Measurements from ENCODE around the gene MAPRE3. TPM values are rescaled to one million over a fixed set of nuclear protein-coding genes. Genes with fewer than 3 reads are reported as not detected.

MAPRE3 gene
- total RNA-seq, 4 donors from 2014 or later: 11.5 to 24.2 (median 12.3) TPM

DNA sequence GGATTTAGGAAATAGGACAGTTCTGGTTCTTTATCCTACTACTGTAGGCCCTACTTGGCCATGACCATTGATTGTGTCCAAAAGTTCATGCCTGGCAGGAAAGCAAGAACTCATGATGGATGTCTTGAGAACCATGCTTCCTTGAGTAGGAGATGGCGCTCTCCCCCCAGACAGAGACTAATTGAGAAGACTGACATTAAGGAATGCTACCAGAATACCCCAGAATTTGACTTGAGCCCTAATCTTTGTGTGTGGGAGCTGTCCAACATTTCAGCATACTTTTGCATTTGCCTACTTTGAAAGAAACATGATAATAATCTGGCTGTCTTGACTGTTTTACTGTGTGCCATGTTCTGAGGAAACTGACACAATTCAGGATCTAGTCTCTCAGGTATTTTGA, 23.3 kb downstream of the MAPRE3 start:
- TF ChIP-seq, protein P1, sequence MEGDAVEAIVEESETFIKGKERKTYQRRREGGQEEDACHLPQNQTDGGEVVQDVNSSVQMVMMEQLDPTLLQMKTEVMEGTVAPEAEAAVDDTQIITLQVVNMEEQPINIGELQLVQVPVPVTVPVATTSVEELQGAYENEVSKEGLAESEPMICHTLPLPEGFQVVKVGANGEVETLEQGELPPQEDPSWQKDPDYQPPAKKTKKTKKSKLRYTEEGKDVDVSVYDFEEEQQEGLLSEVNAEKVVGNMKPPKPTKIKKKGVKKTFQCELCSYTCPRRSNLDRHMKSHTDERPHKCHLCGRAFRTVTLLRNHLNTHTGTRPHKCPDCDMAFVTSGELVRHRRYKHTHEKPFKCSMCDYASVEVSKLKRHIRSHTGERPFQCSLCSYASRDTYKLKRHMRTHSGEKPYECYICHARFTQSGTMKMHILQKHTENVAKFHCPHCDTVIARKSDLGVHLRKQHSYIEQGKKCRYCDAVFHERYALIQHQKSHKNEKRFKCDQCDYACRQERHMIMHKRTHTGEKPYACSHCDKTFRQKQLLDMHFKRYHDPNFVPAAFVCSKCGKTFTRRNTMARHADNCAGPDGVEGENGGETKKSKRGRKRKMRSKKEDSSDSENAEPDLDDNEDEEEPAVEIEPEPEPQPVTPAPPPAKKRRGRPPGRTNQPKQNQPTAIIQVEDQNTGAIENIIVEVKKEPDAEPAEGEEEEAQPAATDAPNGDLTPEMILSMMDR (IDR thresholded peaks at IDR 0.05): no peak
- ATAC-seq (ENCODE audit: low FRiP score) (no peak), DNase-seq (ENCODE audit: low spot score) (no peak)

DNA sequence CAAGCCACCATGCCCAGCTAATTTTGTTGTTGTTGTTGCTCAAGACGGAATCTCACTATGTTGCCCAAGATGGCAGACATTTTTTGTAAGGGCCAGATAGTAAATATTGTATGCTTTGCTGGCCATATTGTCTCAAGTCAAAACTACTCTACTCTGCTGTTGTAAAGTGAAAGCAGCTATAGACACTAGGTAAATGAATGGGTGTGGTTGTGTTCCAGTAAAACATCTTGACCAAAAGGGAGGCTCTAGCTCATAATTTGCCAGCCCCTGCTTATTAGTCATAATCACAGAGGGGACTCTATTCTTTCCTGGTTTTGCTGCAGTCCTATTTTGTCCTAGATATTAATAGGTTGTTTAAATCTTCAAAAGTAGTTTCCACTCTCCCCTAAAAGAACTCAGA, 24.5 kb downstream of the MAPRE3 start:
- TF ChIP-seq, protein P1 (IDR thresholded peaks at IDR 0.05): no peak
- no peak for ATAC-seq (ENCODE audit: low FRiP score)
- DNase-seq (ENCODE audit: low spot score): no peak

DNA sequence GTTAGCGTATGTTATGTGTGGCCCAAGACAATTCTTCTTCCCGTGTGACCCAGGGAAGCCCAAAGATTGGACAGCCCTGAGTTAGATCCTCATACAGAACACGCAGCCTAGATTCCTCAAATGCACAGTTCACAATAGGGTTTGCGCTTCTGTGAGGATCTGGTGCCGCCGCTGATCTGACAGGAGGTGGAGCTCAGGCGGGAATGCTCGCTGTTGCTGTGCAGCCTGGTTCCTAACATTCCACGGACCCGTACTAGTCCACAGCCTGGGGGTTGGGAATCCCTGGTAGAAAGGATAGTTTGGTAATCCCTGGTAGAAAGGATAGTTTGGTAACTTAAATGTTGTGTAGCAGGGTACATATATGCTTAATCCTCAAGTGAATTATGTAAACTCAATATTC, 27.0 kb downstream of the MAPRE3 start:
- no peak for ATAC-seq (ENCODE audit: low FRiP score)

DNA sequence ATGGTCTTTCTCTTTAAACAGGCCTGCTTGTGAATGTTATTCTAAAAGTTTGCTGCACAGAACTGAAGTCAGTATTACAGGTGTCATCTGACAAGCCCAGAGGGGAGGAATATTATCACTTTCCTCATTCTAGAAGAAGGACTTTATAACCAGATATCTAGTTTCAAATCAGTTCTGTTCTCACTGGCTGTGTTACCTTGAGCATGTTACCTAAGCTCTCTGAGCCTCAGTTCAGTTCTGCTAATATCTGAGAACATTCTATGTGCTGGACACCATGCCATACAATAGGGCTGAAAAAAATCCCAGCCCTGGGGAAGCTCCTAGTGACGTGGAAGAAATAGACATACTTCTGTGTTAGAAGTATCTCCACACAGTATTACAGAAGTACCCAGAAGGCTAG, 27.9 kb downstream of the MAPRE3 start:
- DNase-seq (ENCODE audit: low spot score) (no peak), ATAC-seq (ENCODE audit: low FRiP score) (no peak)
- TF ChIP-seq, protein P1 (IDR thresholded peaks at IDR 0.05): no peak

More for the DNA sequence above, 27.0 kb downstream of the MAPRE3 start:
- no peak for DNase-seq (ENCODE audit: low spot score)
- TF ChIP-seq, protein P1 (IDR thresholded peaks at IDR 0.05): no peak

DNA sequence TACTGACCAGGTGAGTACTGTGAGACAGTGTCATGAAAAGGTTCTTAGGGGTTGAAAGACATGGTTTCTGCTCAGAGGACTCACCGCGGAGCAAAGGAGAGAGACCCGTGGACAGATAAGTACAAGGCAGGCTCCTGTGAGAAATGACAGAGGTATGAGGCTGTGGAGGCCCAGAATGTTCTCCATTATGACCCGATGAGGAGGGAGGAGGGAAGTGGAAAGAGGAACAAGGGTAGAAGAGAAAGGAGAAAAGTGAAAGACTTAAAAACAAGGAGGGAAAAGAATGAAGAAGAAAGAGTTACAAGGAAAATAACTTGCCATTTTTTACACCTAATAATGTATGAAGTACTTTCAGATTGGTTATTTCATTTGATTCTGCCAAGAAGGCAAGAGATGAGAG, 29.8 kb downstream of the MAPRE3 start:
- TF ChIP-seq, protein P1 (IDR thresholded peaks at IDR 0.05): no peak
- DNase-seq (ENCODE audit: low spot score): no peak
- no peak for ATAC-seq (ENCODE audit: low FRiP score)

DNA sequence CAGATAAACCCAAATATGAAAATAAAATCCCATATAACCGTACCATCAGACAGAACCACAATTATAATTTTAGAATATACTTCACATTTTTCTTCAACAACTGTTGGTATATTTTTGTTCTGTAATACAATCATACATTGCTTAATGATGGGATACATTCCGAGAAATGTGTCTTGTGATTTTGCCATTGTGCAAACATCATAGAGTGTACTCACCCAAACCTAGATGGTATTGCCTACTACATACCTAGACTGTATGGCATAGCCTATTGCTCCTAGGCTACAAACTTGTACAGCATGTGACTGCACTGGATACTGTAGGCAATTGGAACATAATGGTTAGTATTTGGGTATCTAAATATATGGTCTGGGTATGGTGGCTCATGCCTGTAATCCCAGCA, 30.6 kb downstream of the MAPRE3 start:
- TF ChIP-seq, protein P1 (IDR thresholded peaks at IDR 0.05): no peak
- no peak for ATAC-seq (ENCODE audit: low FRiP score)
- no peak for DNase-seq (ENCODE audit: low spot score)

DNA sequence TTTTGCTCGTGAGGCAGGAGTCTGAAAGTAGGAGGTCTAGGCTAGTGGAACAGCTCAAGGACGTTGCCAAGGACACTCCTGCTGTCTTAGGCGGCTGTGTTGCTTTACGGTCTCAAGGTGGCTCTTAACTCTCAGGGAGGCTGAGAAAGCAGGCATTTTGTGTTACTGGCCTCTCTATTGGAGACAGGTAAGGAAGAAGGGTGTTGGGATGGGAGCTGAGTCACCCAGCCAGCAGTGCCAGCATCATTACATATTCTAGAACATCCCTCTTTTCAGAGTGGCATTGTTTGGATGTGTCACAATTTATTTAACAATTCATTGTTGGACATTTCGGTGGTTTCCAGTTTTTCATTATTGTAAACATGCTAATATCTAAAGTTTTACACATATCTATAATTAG, 31.5 kb downstream of the MAPRE3 start:
- DNase-seq (ENCODE audit: low spot score): no peak
- TF ChIP-seq, protein P1 (IDR thresholded peaks at IDR 0.05): no peak
- ATAC-seq (ENCODE audit: low FRiP score): no peak

Data from omental fat pad (tissue), 4 donors.